NCI-H82 (cell line): ENCODE results near the gene CD164L2.

Source experiments
- DNase-seq: peaks from one replicate; lab custom pipeline; 2025; lab: John Stamatoyannopoulos, UW

CD164L2 gene

GRCh38 chr1:27405074-27405473, 21.9 kb upstream of the CD164L2 start:
- DNase-seq: peak; percentile 74

- no peak for DNase-seq
Measured at GRCh38 chr1:27403931-27404330, 20.8 kb upstream of the CD164L2 start.

GRCh38 chr1:27403065-27403726, 20.1 kb upstream of the CD164L2 start:
- peak; percentile 48 for DNase-seq

GRCh38 chr1:27402349-27402754, 19.2 kb upstream of the CD164L2 start:
- DNase-seq: peak; percentile 56

- no peak for DNase-seq
Measured at GRCh38 chr1:27400963-27401341, 17.8 kb upstream of the CD164L2 start.

- DNase-seq: no peak
Measured at GRCh38 chr1:27400082-27400962, 17.2 kb upstream of the CD164L2 start.

- DNase-seq: no peak
Measured at GRCh38 chr1:27399251-27400025, 16.3 kb upstream of the CD164L2 start.

- no peak for DNase-seq
Measured at GRCh38 chr1:27398405-27399149, 15.4 kb upstream of the CD164L2 start.

GRCh38 chr1:27397749-27398148, 14.6 kb upstream of the CD164L2 start:
- no peak for DNase-seq

GRCh38 chr1:27397110-27397509, 14.0 kb upstream of the CD164L2 start:
- DNase-seq: no peak

GRCh38 chr1:27395441-27396195, 12.5 kb upstream of the CD164L2 start:
- DNase-seq: peak; percentile 84

- no peak for DNase-seq
Measured at GRCh38 chr1:27394925-27395324, 11.8 kb upstream of the CD164L2 start.

- no peak for DNase-seq
Measured at GRCh38 chr1:27394282-27394658, 11.1 kb upstream of the CD164L2 start.

GRCh38 chr1:27393641-27394281, 10.6 kb upstream of the CD164L2 start:
- no peak for DNase-seq

GRCh38 chr1:27392778-27393635, 9.9 kb upstream of the CD164L2 start:
- peak; percentile 70 for DNase-seq

- DNase-seq: peak; percentile 99
Measured at GRCh38 chr1:27392096-27392777, 9.1 kb upstream of the CD164L2 start, which contains the start of gene GPR3. Gene GPR3 (plus strand): TSS chr1:27392622. CDS start chr1:27393799, 1,177 bp downstream.

GRCh38 chr1:27391511-27392095, 8.5 kb upstream of the CD164L2 start:
- peak; percentile 56 for DNase-seq

GRCh38 chr1:27388337-27389005, 5.3 kb upstream of the CD164L2 start:
- peak; percentile 90 for DNase-seq
